Bronchial epithelial cell (primary cell): ENCODE results near the gene CAMSAP1. TPM values are rescaled to one million over a fixed set of nuclear protein-coding genes. Genes with fewer than 3 reads are reported as not detected.

Source experiments
- DNase-seq: peaks from one replicate; pipeline ENCODE4 v3.0.0-alpha.2; 2010; ENCODE audit warnings: low read depth
- FAIRE-seq: peaks from 2 replicates; lab custom pipeline; 2011; peaks lifted over from hg19 to GRCh38; lab: Jason Lieb, UNC
- H3K27me3 ChIP-seq: 2 replicates; pipeline ENCODE4 v1.5.1; 2011; ENCODE audit warnings: low read length; ENCODE audit not compliant: control insufficient read depth, insufficient read depth
- H3K36me3 ChIP-seq: 2 replicates; pipeline ENCODE4 v1.5.1; 2011; ENCODE audit warnings: low read length; ENCODE audit not compliant: control insufficient read depth, insufficient read depth
- H3K4me3 ChIP-seq: 2 replicates; pipeline ENCODE4 v1.5.1; 2011; ENCODE audit warnings: mild to moderate bottlenecking, low read depth, low read length, control low read depth
- CTCF ChIP-seq: IDR thresholded peaks from 2 replicates; pipeline ENCODE4 v1.5.1; 2011; ENCODE audit warnings: mild to moderate bottlenecking, moderate library complexity, low read length, control low read depth, inconsistent platforms; ENCODE audit not compliant: insufficient read depth, severe bottlenecking
- total RNA-seq: library from RNA; depleted of rRNA; stranded (reverse); fragments of >200 nt; gene quantifications from 2 replicates; pipeline ENCODE4 v1.2.1, GENCODE V29; 2014

The CAMSAP1 gene
- total RNA-seq, 1 donor from 2014 or later, result 23.2 TPM

GRCh38 chr9:135759676-135760300 lies 147.6 kb downstream of the CAMSAP1 start:
- Histone ChIP-seq H3K27me3 (no peaks in the 10 kb centered on the region), H3K36me3 (no peaks in the 10 kb centered on the region), H3K4me3 (no peak overlapping the region)
- DNase-seq, result no peak
- FAIRE-seq, result no peak
- no peak for TF ChIP-seq CTCF

GRCh38 chr9:135758870-135759269 lies 148.5 kb downstream of the CAMSAP1 start:
- DNase-seq (no peak), FAIRE-seq (no peak)
- Histone ChIP-seq H3K4me3 (no peak overlapping the region), H3K36me3 (no peaks in the 10 kb centered on the region), H3K27me3 (no peaks in the 10 kb centered on the region)
- TF ChIP-seq CTCF, result no peak

Other genes with a start within 250 kb of the CAMSAP1 start
- gene LCN9, start 244.2 kb downstream of the CAMSAP1 start, total RNA-seq, result not detected in 2 replicates
- not detected in 2 replicates for gene SOHLH1, start 208.1 kb downstream of the CAMSAP1 start, total RNA-seq
- gene KCNT1, start 205.4 kb downstream of the CAMSAP1 start, total RNA-seq, result not detected in 2 replicates
- gene UBAC1, start 53.8 kb upstream of the CAMSAP1 start, total RNA-seq, result 36.1 and 38.5 TPM in 2 replicates
- 7.6 and 14.0 TPM in 2 replicates for gene NACC2, start 187.7 kb upstream of the CAMSAP1 start, total RNA-seq
- gene TMEM250, start 211.3 kb upstream of the CAMSAP1 start, total RNA-seq, result 67.9 and 78.2 TPM in 2 replicates